DOHH2 (cell line): Measurements from ENCODE around the gene EXOC3L1.

ENCODE experiments used
- H3F3A ChIP-seq: fragments of 200-600 bp; sonication (generic), shearing (Covaris generic); 2 replicates; pipeline ENCODE4 v1.6.0; 2016; ENCODE audit warnings: antibody characterized with exemption, mild to moderate bottlenecking; ENCODE audit not compliant: control insufficient read depth, insufficient read depth
- H3K27ac ChIP-seq: fragments of 200-600 bp; sonication (generic); 2 replicates; pipeline ENCODE4 v1.5.1; 2014; ENCODE audit warnings: low read depth, mild to moderate bottlenecking, low read length, moderate library complexity
- H3K27me3 ChIP-seq: fragments of 200-600 bp; sonication (generic); 2 replicates; pipeline ENCODE4 v1.6.1; 2014; ENCODE audit warnings: mild to moderate bottlenecking, low read length, mixed read lengths; ENCODE audit not compliant: control insufficient read depth
- H3K36me3 ChIP-seq: fragments of 200-600 bp; sonication (generic); 2 replicates; pipeline ENCODE4 v1.6.1; 2014; ENCODE audit warnings: mild to moderate bottlenecking, low read length, moderate library complexity, mixed read lengths; ENCODE audit not compliant: control insufficient read depth
- H3K4me1 ChIP-seq: fragments of 200-600 bp; sonication (generic); 2 replicates; pipeline ENCODE4 v1.6.1; 2014; ENCODE audit warnings: mild to moderate bottlenecking, low read length, mixed read lengths; ENCODE audit not compliant: control insufficient read depth
- H3K4me2 ChIP-seq: fragments of 200-600 bp; sonication (generic); 2 replicates; pipeline ENCODE4 v1.6.0; 2014; ENCODE audit warnings: mild to moderate bottlenecking, low read length, moderate library complexity
- H3K4me3 ChIP-seq: fragments of 200-600 bp; sonication (generic); 2 replicates; pipeline ENCODE4 v1.5.1; 2014; ENCODE audit warnings: mild to moderate bottlenecking, low read length, mixed read lengths
- H3K79me2 ChIP-seq: fragments of 200-600 bp; sonication (generic); 2 replicates; pipeline ENCODE4 v1.6.1; 2014; ENCODE audit warnings: mild to moderate bottlenecking, low read length, mixed read lengths; ENCODE audit not compliant: control insufficient read depth
- H3K9me2 ChIP-seq: fragments of 200-600 bp; sonication (generic); replicated peaks from 2 replicates; pipeline ENCODE4 v1.6.1; 2014; ENCODE audit warnings: mild to moderate bottlenecking, low read length, mixed read lengths; ENCODE audit not compliant: control insufficient read depth
- H3K9me3 ChIP-seq: fragments of 200-600 bp; sonication (generic); 2 replicates; pipeline ENCODE4 v1.6.1; 2014; ENCODE audit warnings: antibody characterized with exemption, low read length, mixed read lengths; ENCODE audit not compliant: control insufficient read depth, insufficient read depth
- H4K20me1 ChIP-seq: fragments of 200-600 bp; sonication (generic); 2 replicates; pipeline ENCODE4 v1.6.0; 2014; ENCODE audit warnings: low read depth, mild to moderate bottlenecking, antibody characterized with exemption, low read length, moderate library complexity; ENCODE audit not compliant: control insufficient read depth, insufficient read depth
- CTCF ChIP-seq: fragments of 200-600 bp; sonication (generic); IDR thresholded peaks from one replicate; pipeline ENCODE4 v1.5.1; 2014; ENCODE audit warnings: antibody characterized with exemption, mild to moderate bottlenecking, low read depth, low read length; ENCODE audit not compliant: poor library complexity, severe bottlenecking
- EZH2phosphoT487 ChIP-seq: fragments of 200-600 bp; sonication (generic); IDR thresholded peaks from 2 replicates; pipeline ENCODE4 v1.6.1; 2017; ENCODE audit warnings: borderline replicate concordance, mild to moderate bottlenecking, antibody characterized with exemption, low read length, moderate library complexity, mixed read lengths

Gene EXOC3L1

GRCh38 chr16:67229906-67230808 is 40.2 kb upstream of the EXOC3L1 start:
- Histone ChIP-seq H3K27me3 (no peaks in the 10 kb centered on the region), H3K4me3 (no peak overlapping the region), H4K20me1 (no peaks in the 10 kb centered on the region), H3K4me1 (peaks cover 24% of the 10 kb centered on the region), H3K9me3 (no peaks in the 10 kb centered on the region), H3K4me2 (no peak overlapping the region), H3F3A (no peaks in the 10 kb centered on the region), H3K9me2 (no peaks in the 10 kb centered on the region), H3K79me2 (peaks cover 21% of the 10 kb centered on the region), H3K27ac (no peak overlapping the region), H3K36me3 (peaks cover 37% of the 10 kb centered on the region)
- TF ChIP-seq EZH2phosphoT487 = no peak

GRCh38 chr16:67228905-67229304 is 39.0 kb upstream of the EXOC3L1 start:
- TF ChIP-seq CTCF (no peak), EZH2phosphoT487 (no peak)
- Histone ChIP-seq H3K27me3 (no peaks in the 10 kb centered on the region), H3F3A (no peaks in the 10 kb centered on the region), H4K20me1 (no peaks in the 10 kb centered on the region), H3K9me2 (no peaks in the 10 kb centered on the region), H3K79me2 (peaks cover 21% of the 10 kb centered on the region), H3K36me3 (peaks cover 37% of the 10 kb centered on the region), H3K4me1 (peaks cover 25% of the 10 kb centered on the region), H3K27ac (no peak overlapping the region), H3K4me3 (no peak overlapping the region), H3K9me3 (no peaks in the 10 kb centered on the region), H3K4me2 (no peak overlapping the region)

DNA sequence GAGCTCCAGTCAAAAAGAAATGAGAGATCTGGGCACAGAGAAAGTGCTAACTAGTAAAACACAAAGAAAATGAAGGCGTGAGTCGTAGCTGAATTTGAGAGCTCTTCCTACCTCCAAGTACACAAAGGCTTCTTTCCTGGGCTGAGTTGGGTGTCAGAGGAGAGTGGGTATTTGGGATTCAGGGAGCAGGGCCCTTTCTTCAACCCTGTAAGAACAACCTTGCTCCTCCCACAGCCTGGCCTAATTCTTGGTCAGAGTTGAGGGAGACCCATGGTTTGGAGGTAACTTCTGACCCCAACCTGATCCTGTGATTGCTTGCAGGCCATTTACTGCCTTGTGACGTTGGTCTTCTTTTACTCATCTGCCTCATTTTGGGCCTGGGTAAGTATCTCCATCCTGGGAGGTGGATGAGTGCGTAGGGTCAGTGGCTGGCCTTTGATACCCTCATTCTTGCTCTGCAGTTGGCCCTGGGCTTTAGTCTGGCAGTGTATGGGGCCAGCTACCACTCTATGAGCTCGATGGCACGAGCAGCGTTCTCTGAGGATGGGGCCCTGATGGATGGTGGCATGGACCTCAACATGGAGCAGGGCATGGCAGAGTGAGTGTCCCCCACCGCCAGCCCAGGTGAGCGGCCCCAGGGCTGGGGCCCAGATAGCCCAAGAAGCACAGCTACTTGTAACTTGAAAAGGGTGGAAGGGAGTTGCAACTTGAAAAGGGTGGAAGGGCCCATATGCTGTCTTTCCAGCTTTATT is 38.3 kb upstream of the EXOC3L1 start:
- Histone ChIP-seq H4K20me1 (no peaks in the 10 kb centered on the region), H3F3A (no peaks in the 10 kb centered on the region), H3K9me3 (no peaks in the 10 kb centered on the region), H3K79me2 (peaks cover 21% of the 10 kb centered on the region), H3K36me3 (peaks cover 37% of the 10 kb centered on the region), H3K27me3 (no peaks in the 10 kb centered on the region), H3K27ac (no peak overlapping the region), H3K9me2 (no peaks in the 10 kb centered on the region), H3K4me2 (peak overlapping the region; percentile 83), H3K4me1 (peaks cover 25% of the 10 kb centered on the region), H3K4me3 (peak overlapping the region; percentile 90)
- TF ChIP-seq CTCF (no peak), EZH2phosphoT487 (no peak)

DNA sequence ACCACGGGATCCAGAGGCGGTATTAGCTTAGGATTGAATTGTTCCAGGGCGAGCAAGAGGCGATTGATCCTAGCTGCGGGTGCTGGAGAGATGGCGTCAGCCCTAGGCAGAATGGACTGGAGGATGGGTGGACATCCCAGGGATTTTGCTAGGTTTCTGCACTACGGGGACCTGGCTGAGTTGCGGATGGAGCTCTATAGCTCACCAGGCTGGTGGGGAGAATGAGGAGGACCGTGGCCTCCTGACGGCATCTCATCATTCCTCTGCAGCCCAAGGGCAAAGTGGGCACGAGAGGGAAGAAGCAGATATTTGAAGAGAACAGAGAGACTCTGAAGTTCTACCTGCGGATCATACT is 37.6 kb upstream of the EXOC3L1 start:
- TF ChIP-seq EZH2phosphoT487 = no peak
- no peak for TF ChIP-seq CTCF
- peaks cover 37% of the 10 kb centered on the region for H3K36me3 ChIP-seq
- H3K4me2 ChIP-seq = peak overlapping the region; percentile 83
- H4K20me1 ChIP-seq = no peaks in the 10 kb centered on the region
- no peaks in the 10 kb centered on the region for H3K9me2 ChIP-seq
- no peaks in the 10 kb centered on the region for H3K27me3 ChIP-seq
- no peak overlapping the region for H3K27ac ChIP-seq
- peaks cover 21% of the 10 kb centered on the region for H3K79me2 ChIP-seq
- H3K9me3 ChIP-seq = no peaks in the 10 kb centered on the region
- H3F3A ChIP-seq = no peaks in the 10 kb centered on the region
- peak overlapping the region; percentile 90 for H3K4me3 ChIP-seq
- peaks cover 25% of the 10 kb centered on the region for H3K4me1 ChIP-seq
